ENCODE results near the gene UBE2K.
"Not testable (repeated sequence)": the region's sequence is repeated elsewhere in the genome, so short reads cannot be mapped to it uniquely, and the experiment has no call there.

Gene UBE2K

DNA sequence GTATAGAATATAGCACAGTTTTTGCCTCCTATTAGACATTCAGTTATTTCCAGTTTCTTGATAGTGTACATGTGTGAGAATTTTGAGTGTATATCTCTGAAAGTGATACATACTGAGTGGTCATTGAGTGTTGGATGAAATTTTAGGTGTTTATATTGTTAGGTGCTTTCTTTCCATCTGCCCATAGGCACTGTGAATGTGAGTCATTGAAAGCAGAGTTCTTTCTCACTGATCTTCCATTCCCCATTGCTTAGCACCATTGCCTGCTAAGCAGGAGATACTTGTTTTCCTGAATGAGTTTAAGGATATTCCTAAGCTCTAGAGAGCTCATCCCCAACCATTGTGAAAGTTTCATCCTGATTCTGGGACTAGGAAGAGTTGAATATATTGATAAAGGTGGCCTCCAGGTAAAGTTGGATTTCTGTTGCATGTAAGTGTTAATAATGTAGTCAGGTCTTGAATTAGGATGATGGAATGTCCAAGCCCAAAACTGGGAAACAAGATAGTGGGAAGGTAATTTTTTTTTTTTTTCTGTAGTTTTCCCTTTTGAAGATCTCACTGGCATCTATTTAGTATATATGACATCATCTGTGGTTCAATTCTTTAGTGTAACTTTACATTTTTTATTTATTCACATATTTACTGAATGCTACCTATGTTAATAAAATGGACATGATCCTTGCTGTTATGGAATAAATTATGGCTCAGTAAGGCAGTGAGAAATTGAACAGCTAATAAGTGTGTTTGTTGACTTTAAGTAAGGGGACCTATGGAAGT is 22.1 kb downstream of the UBE2K start:
- H3K4me3 ChIP-seq (ENCODE audit: low read depth, low read length): no peak overlapping the region
- TF ChIP-seq, protein P1, sequence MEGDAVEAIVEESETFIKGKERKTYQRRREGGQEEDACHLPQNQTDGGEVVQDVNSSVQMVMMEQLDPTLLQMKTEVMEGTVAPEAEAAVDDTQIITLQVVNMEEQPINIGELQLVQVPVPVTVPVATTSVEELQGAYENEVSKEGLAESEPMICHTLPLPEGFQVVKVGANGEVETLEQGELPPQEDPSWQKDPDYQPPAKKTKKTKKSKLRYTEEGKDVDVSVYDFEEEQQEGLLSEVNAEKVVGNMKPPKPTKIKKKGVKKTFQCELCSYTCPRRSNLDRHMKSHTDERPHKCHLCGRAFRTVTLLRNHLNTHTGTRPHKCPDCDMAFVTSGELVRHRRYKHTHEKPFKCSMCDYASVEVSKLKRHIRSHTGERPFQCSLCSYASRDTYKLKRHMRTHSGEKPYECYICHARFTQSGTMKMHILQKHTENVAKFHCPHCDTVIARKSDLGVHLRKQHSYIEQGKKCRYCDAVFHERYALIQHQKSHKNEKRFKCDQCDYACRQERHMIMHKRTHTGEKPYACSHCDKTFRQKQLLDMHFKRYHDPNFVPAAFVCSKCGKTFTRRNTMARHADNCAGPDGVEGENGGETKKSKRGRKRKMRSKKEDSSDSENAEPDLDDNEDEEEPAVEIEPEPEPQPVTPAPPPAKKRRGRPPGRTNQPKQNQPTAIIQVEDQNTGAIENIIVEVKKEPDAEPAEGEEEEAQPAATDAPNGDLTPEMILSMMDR (IDR thresholded peaks at IDR 0.05; ENCODE audit: low read depth, low read length, missing control alignments): no peak
- DNase-seq (ENCODE audit: low read depth): no peak

DNA sequence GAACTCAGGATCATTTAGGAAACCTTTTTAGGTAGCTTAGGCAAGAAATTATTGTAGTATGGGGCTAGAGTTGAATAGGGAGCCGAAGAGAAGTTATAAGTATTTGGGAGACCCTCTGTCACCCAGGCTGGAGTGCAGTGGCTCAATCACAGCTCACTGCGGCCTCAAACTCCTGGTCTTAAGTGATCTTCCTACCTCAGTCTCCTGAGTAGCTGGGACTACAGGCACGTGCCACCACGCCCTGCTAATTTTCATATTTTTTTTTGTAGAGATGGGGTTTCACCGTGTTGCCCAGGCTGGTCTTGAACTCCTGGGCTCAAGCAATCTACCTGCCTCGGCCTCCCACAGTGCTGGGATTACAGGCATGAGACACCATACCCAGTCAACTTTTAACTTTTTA is 23.3 kb downstream of the UBE2K start:
- not testable (repeated sequence) for DNase-seq (ENCODE audit: low read depth); H3K4me3 ChIP-seq (ENCODE audit: low read depth, low read length)

- TF ChIP-seq, protein P1 (IDR thresholded peaks at IDR 0.05; ENCODE audit: low read depth, low read length, missing control alignments): no peak
- no peak overlapping the region for H3K4me3 ChIP-seq (ENCODE audit: low read depth, low read length)
- no peak for DNase-seq (ENCODE audit: low read depth)
Measured at GRCh38 chr4:39721788-39722187, 23.9 kb downstream of the UBE2K start.

DNA sequence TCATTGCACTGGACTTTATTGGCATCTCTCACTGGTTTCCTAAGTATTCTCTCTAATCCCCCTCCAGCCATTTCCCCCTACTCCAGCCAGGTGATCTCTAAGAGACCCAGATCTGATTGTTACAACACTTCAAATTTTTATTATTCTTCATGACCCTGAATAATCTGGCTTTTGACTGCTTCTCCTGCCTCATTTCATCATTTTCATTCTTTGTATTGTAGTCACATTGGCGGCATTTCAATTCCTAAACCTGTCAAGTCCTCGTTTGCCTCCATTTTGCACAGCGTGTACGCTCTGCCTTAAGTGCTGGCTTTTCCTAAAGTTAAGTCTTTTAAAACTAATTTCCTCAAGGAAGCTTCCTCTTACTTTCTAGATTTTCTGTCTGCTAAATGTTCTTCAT is 31.6 kb downstream of the UBE2K start:
- no peak for DNase-seq (ENCODE audit: low read depth)
- no peak overlapping the region for H3K4me3 ChIP-seq (ENCODE audit: low read depth, low read length)
- TF ChIP-seq, protein P1 (IDR thresholded peaks at IDR 0.05; ENCODE audit: low read depth, low read length, missing control alignments): no peak

DNA sequence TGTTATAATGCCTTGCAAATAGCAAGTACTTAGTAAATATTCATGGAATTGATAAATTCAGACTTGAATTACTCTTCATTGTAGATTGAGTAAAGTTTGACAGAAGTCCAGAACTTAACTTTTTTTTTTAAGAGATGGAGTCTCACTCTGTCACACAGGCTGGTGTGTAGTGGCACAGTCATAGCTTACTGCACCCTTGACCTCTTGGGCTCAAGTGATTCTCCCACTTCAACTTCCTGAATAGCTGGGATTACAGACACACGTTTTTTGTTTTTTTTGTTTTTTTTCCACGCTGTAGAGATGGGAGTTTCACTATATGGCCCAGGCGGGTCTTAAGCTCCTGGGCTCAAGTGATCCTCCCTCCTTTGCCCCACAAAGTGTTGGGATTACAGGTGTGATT is 32.1 kb downstream of the UBE2K start:
- no peak for DNase-seq (ENCODE audit: low read depth)
- H3K4me3 ChIP-seq (ENCODE audit: low read depth, low read length): no peak overlapping the region
- TF ChIP-seq, protein P1 (IDR thresholded peaks at IDR 0.05; ENCODE audit: low read depth, low read length, missing control alignments): no peak

DNA sequence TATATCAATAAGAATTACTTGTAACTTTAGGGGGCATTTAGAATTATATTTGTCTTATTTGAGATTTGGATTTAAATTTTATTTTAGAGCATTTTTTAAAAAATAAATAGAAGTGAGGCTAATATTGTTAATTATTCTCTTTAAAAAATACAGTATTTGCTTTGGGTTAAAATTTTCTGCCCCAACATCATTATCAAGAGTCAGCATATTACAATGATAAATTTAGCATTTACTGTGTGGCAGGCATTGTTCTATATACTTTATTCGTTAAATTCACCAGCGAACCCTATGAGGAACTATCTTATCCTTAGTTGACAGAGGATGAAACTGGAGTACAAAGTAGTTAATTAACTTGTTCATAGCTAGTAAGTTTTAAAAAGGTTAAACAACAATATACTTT is 34.0 kb downstream of the UBE2K start:
- no peak overlapping the region for H3K4me3 ChIP-seq (ENCODE audit: low read depth, low read length)
- TF ChIP-seq, protein P1 (IDR thresholded peaks at IDR 0.05; ENCODE audit: low read depth, low read length, missing control alignments): no peak
- DNase-seq (ENCODE audit: low read depth): no peak

DNA sequence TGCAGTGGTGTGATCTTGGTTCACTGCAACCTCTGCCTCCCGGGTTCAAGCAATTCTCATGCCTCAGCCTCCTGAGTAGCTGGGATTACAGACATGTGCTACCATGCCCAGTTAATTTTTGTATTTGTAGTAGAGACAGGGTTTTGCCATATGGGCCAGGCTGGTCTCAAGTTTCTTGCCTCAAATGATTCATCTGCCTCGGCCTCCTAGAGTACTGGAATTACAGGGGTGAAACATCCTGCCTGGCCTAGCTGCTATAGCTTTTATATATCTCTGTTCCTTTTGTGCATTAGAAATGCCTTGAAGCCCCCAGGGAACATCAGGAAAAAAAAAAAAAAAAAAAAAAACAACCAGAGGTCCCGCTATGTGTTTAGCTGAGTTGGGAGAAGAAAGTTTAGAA is 34.8 kb downstream of the UBE2K start:
- TF ChIP-seq, protein P1 (IDR thresholded peaks at IDR 0.05; ENCODE audit: low read depth, low read length, missing control alignments): no peak
- DNase-seq (ENCODE audit: low read depth): no peak
- H3K4me3 ChIP-seq (ENCODE audit: low read depth, low read length): no peak overlapping the region

- H3K4me3 ChIP-seq (ENCODE audit: low read depth, low read length); DNase-seq (ENCODE audit: low read depth): not testable (repeated sequence)
Measured at GRCh38 chr4:39739591-39739990, 41.7 kb downstream of the UBE2K start.
